Caco-2 (cell line): ENCODE data around the gene MRPL27. TPM values are rescaled to one million over a fixed set of nuclear protein-coding genes. Genes with fewer than 3 reads are reported as not detected.

Experiments used
- BruUV-seq: library from RNA; stranded (reverse); fragments of 400-500 nt; replicated peaks from 2 replicates; lab custom pipeline; 2021; lab: Mats Ljungman, UMichigan
- CTCF ChIA-PET: fragments of 300-600 bp; sonication (Branson Sonifier 250); formaldehyde crosslinking; loops from one replicate; lab custom pipeline; 2022; ENCODE audit warnings: antibody characterized with exemption; lab: Charles Lee
- POLR2A ChIA-PET: fragments of 300-600 bp; sonication (Branson Sonifier 250); formaldehyde crosslinking; loops from one replicate; lab custom pipeline; 2022; ENCODE audit warnings: antibody characterized with exemption; lab: Charles Lee
- DNase-seq, 2 experiments: peaks; one replicate each; pipeline versions ENCODE4 v3.0.0 to v3.0.0-alpha.2; 2020 to 2022
- H3K27me3 ChIP-seq: replicated peaks from 2 replicates; pipeline ENCODE4 v1.6.0; 2011; ENCODE audit warnings: low read length; ENCODE audit not compliant: control insufficient read depth, insufficient read depth
- H3K36me3 ChIP-seq: 2 replicates; pipeline ENCODE4 v1.5.1; 2011; ENCODE audit warnings: low read length; ENCODE audit not compliant: control insufficient read depth, insufficient read depth
- H3K4me1 ChIP-seq: fragments of 250-450 bp; sonication (Bioruptor Pico); 2 replicates; pipeline ENCODE4 v1.5.1; 2020; ENCODE audit warnings: mild to moderate bottlenecking
- H3K4me3 ChIP-seq: 2 replicates; pipeline ENCODE4 v1.5.1; 2011; ENCODE audit warnings: low read depth, mild to moderate bottlenecking, control low read depth, low read length
- H3K9me3 ChIP-seq: fragments of 250-450 bp; sonication (Bioruptor Pico); 2 replicates; pipeline ENCODE4 v1.5.1; 2020; ENCODE audit warnings: mild to moderate bottlenecking, moderate library complexity
- H3K27ac Mint-ChIP-seq: one replicate; pipeline ENCODE4 v1.8.0; 2022; ENCODE audit warnings: mixed read lengths; ENCODE audit not compliant: unreplicated experiment
- H3K27me3 Mint-ChIP-seq: one replicate; pipeline ENCODE4 v1.8.0; 2022; ENCODE audit warnings: mixed read lengths; ENCODE audit not compliant: insufficient read depth, unreplicated experiment
- H3K36me3 Mint-ChIP-seq: one replicate; pipeline ENCODE4 v1.8.0; 2022; ENCODE audit warnings: mild to moderate bottlenecking, mixed read lengths; ENCODE audit not compliant: insufficient read depth, unreplicated experiment
- H3K4me1 Mint-ChIP-seq: one replicate; pipeline ENCODE4 v1.8.0; 2022; ENCODE audit warnings: low read depth, mixed read lengths; ENCODE audit not compliant: unreplicated experiment
- H3K4me3 Mint-ChIP-seq: one replicate; pipeline ENCODE4 v1.8.0; 2022; ENCODE audit warnings: mild to moderate bottlenecking, moderate library complexity, mixed read lengths; ENCODE audit not compliant: unreplicated experiment
- H3K9me3 Mint-ChIP-seq: one replicate; pipeline ENCODE4 v1.8.0; 2022; ENCODE audit warnings: mixed read lengths; ENCODE audit not compliant: unreplicated experiment
- CTCF ChIP-seq, 2 experiments: fragments of 200-600 bp in 1 of 2; IDR thresholded peaks; 1 replicate in 1 of 2; 2 replicates in 1 of 2; pipeline versions ENCODE4 v1.5.1 to v1.8.0; 2011 to 2022; ENCODE audit warnings: antibody characterized with exemption in 1 of 2, control low read depth in 1 of 2, inconsistent platforms in 1 of 2, low read depth in 1 of 2, low read length in 1 of 2, mild to moderate bottlenecking in 1 of 2, moderate library complexity in 1 of 2; ENCODE audit not compliant: insufficient read depth in 1 of 2, severe bottlenecking in 1 of 2, unreplicated experiment in 1 of 2
- intact Hi-C: fragments of 100-400 bp; cut with micrococcal nuclease; formaldehyde crosslinking; loops from one replicate; pipeline ENCODE4 v1.10.0; 2022; ENCODE audit not compliant: unreplicated experiment
- total RNA-seq: library from RNA; stranded (reverse); gene quantifications from 2 replicates; pipeline ENCODE4 v1.2.3, GENCODE V29; 2022

MRPL27 gene
- total RNA-seq, 1 experiment from 2014 or later, result 196 TPM

- no peaks in the 10 kb centered on the region for H3K9me3 Mint-ChIP-seq
- Histone ChIP-seq H3K27me3 (no peaks in the 10 kb centered on the region), H3K36me3 (peaks cover 17% of the 10 kb centered on the region), H3K9me3 (no peaks in the 10 kb centered on the region), H3K4me3 (peak overlapping the region; percentile 52), H3K4me1 (peaks cover 7% of the 10 kb centered on the region; the same call in 1 of the 2 replicates)
- ChIA-PET POLR2A (interaction anchor here (0.5 to 1.3 kb wide), 3 partner anchors 11 to 216 kb away, joined by 3 to 7 read pairs (median 3); partner anchors contain the start of gene LRRC59), CTCF (interaction anchor here (0.6 to 2.4 kb wide), 4 partner anchors 10 to 54 kb away, joined by 3 to 13 read pairs (median 6); partner anchors contain the start of genes ACSF2 and LRRC59)
- DNase-seq, result no peak
- H3K27me3 Mint-ChIP-seq, result no peaks in the 10 kb centered on the region
- H3K27ac Mint-ChIP-seq, result peak overlapping the region; percentile 98
- TF ChIP-seq CTCF (IDR thresholded peaks at IDR 0.05; ENCODE audit: insufficient read depth in 1 of 2, low read depth in 1 of 2, low read length in 1 of 2, severe bottlenecking in 1 of 2, unreplicated experiment in 1 of 2), result no peak
- H3K4me1 Mint-ChIP-seq, result peaks cover 17% of the 10 kb centered on the region
- intact Hi-C loops, result loop anchor here (2.0 kb wide), 1 partner anchor 25 kb away; the partner anchor contains the start of gene XYLT2
- peak overlapping the region; percentile 89 for H3K4me3 Mint-ChIP-seq
- H3K36me3 Mint-ChIP-seq, result peaks cover 54% of the 10 kb centered on the region
- BruUV-seq, result no TSS peak
Measured at GRCh38 chr17:50372222-50372757, 694 bp downstream of the MRPL27 start.

GRCh38 chr17:50371526-50371925, 1.5 kb downstream of the MRPL27 start:
- no TSS peak for BruUV-seq
- Histone ChIP-seq H3K27me3 (no peaks in the 10 kb centered on the region), H3K9me3 (no peaks in the 10 kb centered on the region), H3K36me3 (peaks cover 19% of the 10 kb centered on the region), H3K4me3 (peak overlapping the region; percentile 52; the same call in 1 of the 2 replicates), H3K4me1 (peaks cover 7% of the 10 kb centered on the region; the same call in 1 of the 2 replicates)
- TF ChIP-seq CTCF (IDR thresholded peaks at IDR 0.05; ENCODE audit: insufficient read depth in 1 of 2, low read depth in 1 of 2, low read length in 1 of 2, severe bottlenecking in 1 of 2, unreplicated experiment in 1 of 2), result no peak
- peaks cover 54% of the 10 kb centered on the region for H3K36me3 Mint-ChIP-seq
- H3K9me3 Mint-ChIP-seq, result no peaks in the 10 kb centered on the region
- ChIA-PET POLR2A (interaction anchor here (0.6 to 1.3 kb wide), 3 partner anchors 20 to 108 kb away, joined by 4 to 7 read pairs (median 7); partner anchors contain the start of gene LRRC59), CTCF (interaction anchor here (0.6 to 1.3 kb wide), 3 partner anchors 10 to 54 kb away, joined by 3 read pairs; partner anchors contain the start of genes ACSF2 and LRRC59)
- intact Hi-C loops, result no loop called here
- no peaks in the 10 kb centered on the region for H3K27me3 Mint-ChIP-seq
- no peak for DNase-seq
- peaks cover 17% of the 10 kb centered on the region for H3K4me1 Mint-ChIP-seq
- peak overlapping the region; percentile 89 for H3K4me3 Mint-ChIP-seq
- peak overlapping the region; percentile 98 for H3K27ac Mint-ChIP-seq

GRCh38 chr17:50370052-50370451, 2.9 kb downstream of the MRPL27 start:
- Mint-ChIP-seq H3K9me3 (no peaks in the 10 kb centered on the region), H3K27me3 (no peaks in the 10 kb centered on the region), H3K4me1 (peaks cover 17% of the 10 kb centered on the region), H3K27ac (no peak overlapping the region), H3K4me3 (no peak overlapping the region), H3K36me3 (peaks cover 59% of the 10 kb centered on the region)
- BruUV-seq, result no TSS peak
- no peak for TF ChIP-seq CTCF (IDR thresholded peaks at IDR 0.05; ENCODE audit: insufficient read depth in 1 of 2, low read depth in 1 of 2, low read length in 1 of 2, severe bottlenecking in 1 of 2, unreplicated experiment in 1 of 2)
- Histone ChIP-seq H3K4me3 (no peak overlapping the region), H3K9me3 (no peaks in the 10 kb centered on the region), H3K36me3 (peaks cover 20% of the 10 kb centered on the region), H3K27me3 (no peaks in the 10 kb centered on the region), H3K4me1 (peaks cover 7% of the 10 kb centered on the region; the same call in 1 of the 2 replicates)
- ChIA-PET CTCF (no interaction called here), POLR2A (no interaction called here)
- DNase-seq, result no peak
- intact Hi-C loops, result no loop called here
